ENCODE measurements around the gene CCNJL.
"Not testable (repeated sequence)": the region's sequence is repeated elsewhere in the genome, so short reads cannot be mapped to it uniquely, and the experiment has no call there.

CCNJL gene

DNA sequence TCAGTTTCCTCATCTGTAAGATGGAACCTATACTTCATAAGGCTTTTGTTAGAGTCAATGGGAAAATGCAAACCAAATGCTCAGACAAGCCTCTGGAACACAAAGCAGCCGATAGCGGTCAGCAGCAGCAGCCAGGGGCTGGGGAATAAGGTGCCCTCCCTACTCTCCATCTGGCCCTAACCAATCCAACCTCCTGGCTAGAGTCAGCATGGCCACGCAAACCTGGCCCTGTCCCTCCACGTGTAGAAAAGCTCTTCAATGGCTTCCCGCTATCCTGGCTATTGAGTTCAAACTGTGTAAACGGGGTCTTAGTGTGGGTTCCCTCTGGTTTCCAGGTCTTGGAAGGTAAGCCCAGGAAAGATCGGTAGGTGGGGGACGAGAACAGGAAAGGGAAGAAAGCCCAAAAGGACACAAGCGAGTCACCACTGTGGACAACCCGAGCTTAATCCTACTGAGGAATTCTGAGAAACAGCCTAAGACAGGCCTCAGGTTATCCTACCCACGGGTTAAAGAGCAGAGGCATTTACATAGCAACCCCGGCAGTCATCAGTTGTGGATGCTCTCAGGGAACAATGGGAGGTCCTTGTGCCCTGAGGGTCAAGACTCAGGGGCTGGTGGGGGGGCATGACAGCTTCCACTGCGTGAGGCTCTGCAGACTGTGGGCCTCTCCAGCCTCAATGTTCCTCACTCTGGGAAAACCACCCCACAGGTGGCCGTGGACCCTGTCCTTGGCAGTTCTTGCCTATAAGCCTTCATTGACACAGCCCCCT lies 52.2 kb downstream of the CCNJL start:
- no peak for DNase-seq

GRCh38 chr5:160259341-160259740 lies 53.0 kb downstream of the CCNJL start:
- no peak for DNase-seq

DNA sequence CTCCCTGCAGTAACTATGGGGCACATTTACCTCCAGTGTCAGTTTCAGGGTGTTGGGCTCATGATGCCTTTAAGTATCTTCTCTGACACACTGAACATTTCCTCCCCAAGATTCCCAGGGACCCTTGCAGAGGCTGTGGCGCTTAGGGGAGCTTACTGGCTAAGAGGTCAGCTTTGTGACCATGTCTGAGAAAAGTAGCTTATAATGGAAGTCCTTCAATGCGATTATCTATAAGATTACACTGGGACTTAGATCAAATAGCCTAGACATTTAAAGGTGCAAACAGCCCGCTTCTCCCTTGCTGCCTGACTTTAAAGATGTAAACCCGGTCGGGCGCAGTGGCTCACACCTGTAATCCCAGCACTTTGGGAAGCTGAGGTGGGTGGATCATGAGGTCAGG lies 57.7 kb downstream of the CCNJL start:
- DNase-seq = no peak

DNA sequence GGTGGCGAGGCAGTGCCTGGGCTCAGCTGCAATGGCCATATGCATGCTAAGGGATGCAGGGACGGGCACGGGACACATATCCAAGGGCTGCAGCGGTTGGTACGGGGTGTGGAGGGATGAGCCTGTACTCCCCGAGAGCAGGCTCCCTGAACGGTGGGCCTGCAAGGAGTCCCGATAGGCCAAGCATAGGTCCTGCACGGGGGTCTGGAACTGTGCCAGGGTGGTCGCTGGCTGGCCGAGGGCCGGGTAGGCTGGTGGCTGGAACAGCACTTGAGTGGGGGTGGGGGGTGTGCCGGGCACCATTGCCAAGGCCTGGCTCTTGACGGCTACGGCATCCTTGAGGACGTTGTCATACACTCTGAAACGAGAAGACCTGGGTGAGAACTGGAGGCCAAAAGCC lies 58.9 kb downstream of the CCNJL start:
- no peak for DNase-seq

- DNase-seq = no peak
These were observed 59.4 kb downstream of the CCNJL start for GRCh38 chr5:160252916-160253315.

- no peak for DNase-seq
These were observed 60.8 kb downstream of the CCNJL start for GRCh38 chr5:160251406-160252155.

DNA sequence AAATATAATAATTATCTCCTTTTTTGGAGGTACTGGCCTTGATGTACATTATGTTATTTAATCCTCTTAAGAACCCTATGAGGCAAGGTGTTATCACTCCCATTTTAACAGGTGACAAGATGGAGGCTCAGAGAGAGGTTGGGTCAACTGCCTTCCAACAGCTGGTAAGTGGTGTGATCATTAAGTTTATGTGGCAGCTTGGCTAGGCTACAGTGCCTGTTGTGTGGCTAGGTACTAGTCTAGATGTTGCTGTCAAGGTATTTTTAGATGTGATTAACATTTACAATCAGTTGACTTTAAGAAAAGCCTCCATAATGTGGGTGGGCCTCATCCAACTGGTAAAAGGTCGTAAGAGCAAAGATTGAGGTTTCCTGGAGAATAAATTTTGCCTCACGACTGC lies 61.5 kb downstream of the CCNJL start:
- DNase-seq = no peak

DNA sequence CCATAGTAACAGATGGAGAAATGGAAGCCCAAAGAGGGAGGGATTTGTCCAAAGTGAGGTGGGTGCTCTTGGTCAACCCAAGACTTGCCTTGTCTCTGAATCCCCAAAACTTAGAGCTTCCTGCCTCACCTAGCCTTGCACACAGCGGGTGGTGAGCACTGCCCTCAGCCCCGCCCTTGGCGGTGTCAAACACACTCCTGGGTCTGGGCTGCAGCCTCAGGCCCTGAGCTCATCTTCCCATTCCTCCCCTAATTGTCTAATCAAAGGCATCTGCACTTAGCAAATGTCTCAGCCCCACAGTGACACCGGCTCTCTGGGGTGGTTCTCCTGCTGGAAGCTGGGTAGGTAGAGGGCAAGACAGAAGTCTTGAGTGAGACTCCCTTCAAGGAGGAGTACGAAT lies 62.1 kb downstream of the CCNJL start:
- DNase-seq = no peak

- not testable (repeated sequence) for DNase-seq
These were observed 62.8 kb downstream of the CCNJL start for GRCh38 chr5:160249570-160249969.

DNA sequence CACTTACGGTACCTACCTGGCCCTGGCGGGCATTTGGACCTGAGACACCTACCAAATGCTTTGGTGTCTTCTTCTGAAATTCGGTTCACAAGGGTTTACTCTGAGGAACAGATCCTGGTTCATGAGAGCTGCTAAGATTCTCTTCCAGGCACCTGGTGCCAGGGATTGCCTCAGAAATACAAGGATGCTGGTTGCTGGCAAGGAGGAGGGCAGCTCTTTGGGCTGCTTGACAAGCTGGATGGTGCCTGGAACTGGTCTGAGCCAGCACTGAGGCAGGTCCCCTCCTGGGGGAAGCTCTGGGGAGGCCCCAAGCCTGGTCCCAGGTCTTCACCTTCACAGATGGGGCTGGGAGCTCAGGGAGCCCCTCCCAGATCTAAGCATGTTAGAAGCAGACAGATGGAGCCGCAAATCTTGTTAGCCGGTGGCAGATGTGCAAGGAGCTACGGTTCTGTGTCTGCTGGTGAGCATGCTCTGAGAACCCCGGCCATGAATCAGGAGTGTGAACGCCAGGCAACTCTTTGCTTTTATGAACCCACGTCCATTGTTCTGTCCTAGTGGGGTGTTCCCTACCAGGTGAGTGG lies 66.8 kb downstream of the CCNJL start:
- no peak for DNase-seq

GRCh38 chr5:160242145-160242544 lies 70.2 kb downstream of the CCNJL start:
- DNase-seq = no peak

GRCh38 chr5:160240350-160240749 lies 72.0 kb downstream of the CCNJL start:
- no peak for DNase-seq

- no peak for DNase-seq
These were observed 74.7 kb downstream of the CCNJL start for GRCh38 chr5:160237571-160238093.

GRCh38 chr5:160235731-160236130 lies 76.6 kb downstream of the CCNJL start:
- DNase-seq = no peak

- DNase-seq = no peak
These were observed 79.1 kb downstream of the CCNJL start for GRCh38 chr5:160233215-160233614.

- DNase-seq = no peak
These were observed 80.5 kb downstream of the CCNJL start for GRCh38 chr5:160231783-160232342.

DNA sequence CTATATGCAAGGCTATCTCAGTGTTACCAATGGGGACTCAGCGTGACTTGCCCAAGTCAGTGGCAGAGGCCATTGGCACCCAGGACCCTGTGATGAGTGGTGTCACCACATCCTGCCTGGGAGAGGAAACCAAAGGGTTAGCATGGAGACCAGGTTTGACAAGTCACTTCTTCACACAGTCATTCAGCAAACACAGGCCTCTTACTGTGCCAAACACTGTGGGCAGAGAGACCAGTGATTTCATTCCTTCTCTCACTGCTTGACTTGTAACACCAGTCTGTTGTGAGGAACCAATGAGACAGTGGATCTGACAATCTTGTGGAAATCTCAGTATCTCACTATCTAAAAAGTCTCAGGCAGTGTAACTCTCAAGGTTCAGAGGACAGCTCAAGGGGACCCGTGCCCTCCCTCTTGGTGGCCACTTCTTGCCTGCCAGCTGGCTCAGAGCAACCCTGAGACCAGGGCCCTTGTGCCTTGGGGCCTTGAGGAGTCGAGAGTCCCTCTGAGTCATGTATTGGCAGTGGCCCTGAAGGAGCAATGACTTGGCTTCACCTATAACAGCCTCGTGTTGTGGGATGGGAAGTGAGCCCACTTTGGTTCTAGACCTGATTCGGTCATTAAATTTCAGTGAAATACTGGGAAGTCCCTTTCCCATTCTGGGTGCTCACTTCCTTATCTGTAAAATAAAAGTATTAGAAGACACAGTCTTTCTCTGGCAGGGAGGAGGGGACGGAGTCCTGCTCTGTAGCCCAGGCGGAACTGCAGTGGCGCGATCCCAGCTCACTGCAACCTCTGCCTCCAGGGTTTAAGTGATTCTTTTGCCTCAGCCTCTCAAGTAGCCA lies 81.5 kb downstream of the CCNJL start:
- DNase-seq = no peak

GRCh38 chr5:160229190-160229742 lies 83.1 kb downstream of the CCNJL start, which contains the start of gene FABP6:
TSS of gene FABP6 (plus strand) at chr5:160229506. CDS start at chr5:160229558, 52 bp downstream.
- DNase-seq = no peak

DNA sequence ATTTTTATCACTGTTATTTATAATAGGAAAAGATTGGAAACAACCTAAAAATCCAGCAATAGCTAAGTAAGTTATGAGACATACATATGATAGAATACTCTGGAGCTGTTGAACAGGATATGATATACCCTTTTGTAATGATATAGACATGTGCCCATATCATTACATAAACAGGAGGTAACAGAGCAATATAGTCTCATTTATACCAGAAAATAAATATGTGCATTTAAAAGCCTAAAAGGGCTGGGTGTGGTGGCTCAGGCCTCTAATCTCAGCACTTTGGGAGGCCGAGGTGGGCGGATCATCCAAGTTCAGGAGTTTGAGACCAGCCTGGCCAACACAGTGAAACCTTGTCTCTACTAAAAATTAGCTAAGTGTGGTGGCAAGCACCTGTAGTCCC lies 85.4 kb downstream of the CCNJL start:
- DNase-seq = no peak

GRCh38 chr5:160221082-160221481 lies 91.3 kb downstream of the CCNJL start:
- no peak for DNase-seq

DNA sequence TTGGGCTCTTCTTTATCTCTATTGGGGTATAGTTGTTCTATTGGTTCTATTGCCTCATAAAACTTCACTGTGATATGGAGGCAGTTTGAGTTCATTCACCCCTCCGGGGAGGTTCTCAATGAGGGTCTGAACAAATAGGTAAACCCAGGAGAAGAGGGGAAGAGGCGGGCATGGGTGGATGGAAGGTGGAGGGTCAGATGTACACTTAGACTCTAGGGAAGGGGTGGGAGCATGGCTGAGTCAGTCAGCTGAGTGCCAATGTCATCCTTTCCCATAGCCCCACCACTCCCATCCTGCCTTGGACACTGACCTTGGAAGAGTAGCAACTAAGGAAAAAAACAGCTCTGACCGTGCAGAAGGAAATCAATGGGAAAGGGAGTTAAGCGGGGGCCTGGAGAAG lies 93.0 kb downstream of the CCNJL start:
- DNase-seq = no peak

GRCh38 chr5:160213537-160213936 lies 98.8 kb downstream of the CCNJL start:
- DNase-seq = no peak
